Panc1 (cell line): ENCODE measurements around the gene IYD. TPM values are rescaled to one million over a fixed set of nuclear protein-coding genes. Genes with fewer than 3 reads are reported as not detected.

ENCODE experiments used
- ATAC-seq: fragments of 200-7000 bp; cut with Tn5 transposase; 2 replicates; pipeline ENCODE4 v1.9.1; 2020; ENCODE audit warnings: mild to moderate bottlenecking, moderate library complexity
- BruUV-seq: library from RNA; stranded (reverse); fragments of 400-500 nt; replicated peaks from 2 replicates; lab custom pipeline; 2021; lab: Mats Ljungman, UMichigan
- CTCF ChIA-PET: fragments of 300-600 bp; sonication (Branson Sonifier 250); formaldehyde crosslinking; loops from one replicate; lab custom pipeline; 2022; ENCODE audit warnings: antibody characterized with exemption; lab: Charles Lee
- POLR2A ChIA-PET: fragments of 300-600 bp; sonication (Branson Sonifier 250); formaldehyde crosslinking; loops from one replicate; lab custom pipeline; 2022; ENCODE audit warnings: antibody characterized with exemption; lab: Charles Lee
- DNase-seq: peaks from one replicate; pipeline ENCODE4 v3.0.0-alpha.2; 2010; ENCODE audit warnings: low read depth, low spot score
- H3K27ac ChIP-seq: 2 replicates; pipeline ENCODE4 v1.5.1; 2011; ENCODE audit warnings: mild to moderate bottlenecking, low read length, inconsistent platforms
- H3K27me3 ChIP-seq: fragments of 200-500 bp; sonication (Bioruptor generic); 2 replicates; pipeline ENCODE4 v1.6.0; 2014; ENCODE audit warnings: low read length, inconsistent platforms; ENCODE audit not compliant: control insufficient read depth, insufficient read depth
- H3K36me3 ChIP-seq: fragments of 200-500 bp; sonication (Bioruptor generic); 2 replicates; pipeline ENCODE4 v1.5.1; 2014; ENCODE audit warnings: inconsistent platforms, mild to moderate bottlenecking, low read length, moderate library complexity; ENCODE audit not compliant: control insufficient read depth, insufficient read depth
- H3K4me1 ChIP-seq: 2 replicates; pipeline ENCODE4 v1.5.1; 2011; ENCODE audit warnings: inconsistent platforms, mild to moderate bottlenecking, low read length, moderate library complexity; ENCODE audit not compliant: control insufficient read depth, insufficient read depth
- H3K4me3 ChIP-seq, 2 experiments: 2 replicates each; pipeline ENCODE4 v1.5.1; 2011 to 2012; ENCODE audit warnings: low read depth in 2 of 2, low read length in 2 of 2, mild to moderate bottlenecking in 2 of 2, inconsistent platforms in 1 of 2, moderate library complexity in 1 of 2
- H3K9me3 ChIP-seq: fragments of 200-500 bp; sonication (Bioruptor generic); 2 replicates; pipeline ENCODE4 v1.5.1; 2014; ENCODE audit warnings: low read depth, mild to moderate bottlenecking, inconsistent platforms, low read length, moderate library complexity; ENCODE audit not compliant: control insufficient read depth, insufficient read depth
- POLR2AphosphoS5 ChIP-seq: IDR thresholded peaks from 2 replicates; pipeline ENCODE4 v1.6.1; 2012; ENCODE audit warnings: mild to moderate bottlenecking, low read depth, low read length, moderate library complexity
- SIN3A ChIP-seq: IDR thresholded peaks from 2 replicates; pipeline ENCODE4 v1.6.1; 2012; ENCODE audit warnings: low read depth, mild to moderate bottlenecking, low read length, moderate library complexity, borderline replicate concordance; ENCODE audit not compliant: insufficient read depth
- TCF7L2 ChIP-seq: IDR thresholded peaks from 2 replicates; pipeline ENCODE4 v1.6.1; 2011; ENCODE audit warnings: mild to moderate bottlenecking, low read depth, low read length, inconsistent platforms
- in situ Hi-C: cut with HindIII; loops from 2 replicates; pipeline ENCODE4 v1.10.0; 2016; ENCODE audit warnings: low sequenced_read_pairs, low pct_unique_long_range_greater_than_20kb
- intact Hi-C: fragments of 100-400 bp; cut with micrococcal nuclease; formaldehyde crosslinking; loops from one replicate; pipeline ENCODE4 v1.10.0; 2022; ENCODE audit not compliant: unreplicated experiment
- total RNA-seq: library from RNA; stranded (reverse); gene quantifications from one replicate; pipeline ENCODE4 v1.2.1, GENCODE V29; 2021; ENCODE audit not compliant: unreplicated experiment
- TF ChIP-seq, protein P1 (sequence below): fragments of 450-650 bp; IDR thresholded peaks from 2 replicates; pipeline ENCODE4 v1.5.1; 2017; ENCODE audit warnings: mild to moderate bottlenecking
- TF ChIP-seq, protein P2 (sequence below), 2 experiments: IDR thresholded peaks; 2 replicates each; pipeline ENCODE4 v1.6.1; 2011 to 2012; ENCODE audit warnings: low read depth in 2 of 2, control low read depth in 1 of 2, low read length in 1 of 2, mild to moderate bottlenecking in 1 of 2, moderate library complexity in 1 of 2; ENCODE audit not compliant: insufficient read depth in 1 of 2

The IYD gene
- total RNA-seq, 1 experiment from 2014 or later: 0.03 TPM

DNA sequence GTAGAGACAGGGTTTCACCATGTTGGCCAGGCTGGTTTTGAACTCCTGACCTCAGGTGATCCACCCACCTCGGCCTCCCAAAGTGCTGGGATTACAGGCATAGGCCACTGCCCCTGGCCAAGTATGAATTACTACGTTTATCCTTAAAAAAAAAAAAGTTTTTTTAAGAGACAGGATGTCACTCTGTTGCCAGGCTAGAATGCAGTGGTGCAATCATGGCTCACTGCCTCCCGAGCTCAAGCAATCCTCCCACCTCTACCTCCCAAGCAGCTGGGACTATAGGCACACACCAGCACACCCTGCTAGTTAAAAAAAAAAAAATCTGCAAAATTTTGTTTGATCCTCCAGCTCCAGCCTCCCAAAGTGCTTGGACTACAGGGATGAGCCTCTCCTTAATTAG lies 23.1 kb downstream of the IYD start:
- no peaks in the 10 kb centered on the region for H3K36me3 ChIP-seq
- in situ Hi-C loops (no loop called here), intact Hi-C loops (no loop called here)
- H3K4me3 ChIP-seq: no peak overlapping the region
- POLR2A ChIA-PET: no interaction called here
- H3K27me3 ChIP-seq: 0 out of 2 replicates have a peak, but pooled peaks cover 3% of the 10 kb centered on the region
- TF ChIP-seq, protein P1, sequence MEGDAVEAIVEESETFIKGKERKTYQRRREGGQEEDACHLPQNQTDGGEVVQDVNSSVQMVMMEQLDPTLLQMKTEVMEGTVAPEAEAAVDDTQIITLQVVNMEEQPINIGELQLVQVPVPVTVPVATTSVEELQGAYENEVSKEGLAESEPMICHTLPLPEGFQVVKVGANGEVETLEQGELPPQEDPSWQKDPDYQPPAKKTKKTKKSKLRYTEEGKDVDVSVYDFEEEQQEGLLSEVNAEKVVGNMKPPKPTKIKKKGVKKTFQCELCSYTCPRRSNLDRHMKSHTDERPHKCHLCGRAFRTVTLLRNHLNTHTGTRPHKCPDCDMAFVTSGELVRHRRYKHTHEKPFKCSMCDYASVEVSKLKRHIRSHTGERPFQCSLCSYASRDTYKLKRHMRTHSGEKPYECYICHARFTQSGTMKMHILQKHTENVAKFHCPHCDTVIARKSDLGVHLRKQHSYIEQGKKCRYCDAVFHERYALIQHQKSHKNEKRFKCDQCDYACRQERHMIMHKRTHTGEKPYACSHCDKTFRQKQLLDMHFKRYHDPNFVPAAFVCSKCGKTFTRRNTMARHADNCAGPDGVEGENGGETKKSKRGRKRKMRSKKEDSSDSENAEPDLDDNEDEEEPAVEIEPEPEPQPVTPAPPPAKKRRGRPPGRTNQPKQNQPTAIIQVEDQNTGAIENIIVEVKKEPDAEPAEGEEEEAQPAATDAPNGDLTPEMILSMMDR: no peak
- no peak for TF ChIP-seq SIN3A
- TF ChIP-seq POLR2AphosphoS5: no peak
- TF ChIP-seq, protein P2, sequence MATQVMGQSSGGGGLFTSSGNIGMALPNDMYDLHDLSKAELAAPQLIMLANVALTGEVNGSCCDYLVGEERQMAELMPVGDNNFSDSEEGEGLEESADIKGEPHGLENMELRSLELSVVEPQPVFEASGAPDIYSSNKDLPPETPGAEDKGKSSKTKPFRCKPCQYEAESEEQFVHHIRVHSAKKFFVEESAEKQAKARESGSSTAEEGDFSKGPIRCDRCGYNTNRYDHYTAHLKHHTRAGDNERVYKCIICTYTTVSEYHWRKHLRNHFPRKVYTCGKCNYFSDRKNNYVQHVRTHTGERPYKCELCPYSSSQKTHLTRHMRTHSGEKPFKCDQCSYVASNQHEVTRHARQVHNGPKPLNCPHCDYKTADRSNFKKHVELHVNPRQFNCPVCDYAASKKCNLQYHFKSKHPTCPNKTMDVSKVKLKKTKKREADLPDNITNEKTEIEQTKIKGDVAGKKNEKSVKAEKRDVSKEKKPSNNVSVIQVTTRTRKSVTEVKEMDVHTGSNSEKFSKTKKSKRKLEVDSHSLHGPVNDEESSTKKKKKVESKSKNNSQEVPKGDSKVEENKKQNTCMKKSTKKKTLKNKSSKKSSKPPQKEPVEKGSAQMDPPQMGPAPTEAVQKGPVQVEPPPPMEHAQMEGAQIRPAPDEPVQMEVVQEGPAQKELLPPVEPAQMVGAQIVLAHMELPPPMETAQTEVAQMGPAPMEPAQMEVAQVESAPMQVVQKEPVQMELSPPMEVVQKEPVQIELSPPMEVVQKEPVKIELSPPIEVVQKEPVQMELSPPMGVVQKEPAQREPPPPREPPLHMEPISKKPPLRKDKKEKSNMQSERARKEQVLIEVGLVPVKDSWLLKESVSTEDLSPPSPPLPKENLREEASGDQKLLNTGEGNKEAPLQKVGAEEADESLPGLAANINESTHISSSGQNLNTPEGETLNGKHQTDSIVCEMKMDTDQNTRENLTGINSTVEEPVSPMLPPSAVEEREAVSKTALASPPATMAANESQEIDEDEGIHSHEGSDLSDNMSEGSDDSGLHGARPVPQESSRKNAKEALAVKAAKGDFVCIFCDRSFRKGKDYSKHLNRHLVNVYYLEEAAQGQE (IDR thresholded peaks at IDR 0.05; ENCODE audit: insufficient read depth in 1 of 2, low read depth in 2 of 2, low read length in 1 of 2): no peak
- TF ChIP-seq TCF7L2: no peak
- CTCF ChIA-PET: no interaction called here
- H3K27ac ChIP-seq: no peak overlapping the region
- BruUV-seq: no TSS peak
- no peak for DNase-seq
- no peak for ATAC-seq
- H3K4me1 ChIP-seq: no peaks in the 10 kb centered on the region
- no peaks in the 10 kb centered on the region for H3K9me3 ChIP-seq

- Histone ChIP-seq H3K4me1 (no peaks in the 10 kb centered on the region), H3K27ac (no peak overlapping the region), H3K4me3 (no peak overlapping the region), H3K9me3 (no peaks in the 10 kb centered on the region), H3K36me3 (no peaks in the 10 kb centered on the region), H3K27me3 (0 out of 2 replicates have a peak, but pooled peaks cover 3% of the 10 kb centered on the region)
- no peak for DNase-seq
- intact Hi-C loops (no loop called here), in situ Hi-C loops (no loop called here)
- no TSS peak for BruUV-seq
- no peak for TF ChIP-seq SIN3A
- TF ChIP-seq TCF7L2: no peak
- TF ChIP-seq, protein P2 (IDR thresholded peaks at IDR 0.05; ENCODE audit: insufficient read depth in 1 of 2, low read depth in 2 of 2, low read length in 1 of 2): no peak
- TF ChIP-seq, protein P1: no peak
- TF ChIP-seq POLR2AphosphoS5: no peak
- no peak for ATAC-seq
- CTCF ChIA-PET: no interaction called here
- POLR2A ChIA-PET: no interaction called here
These were observed 23.8 kb downstream of the IYD start for GRCh38 chr6:150392452-150393220.
